ENCODE measurements around the gene SNX8. TPM values are rescaled to one million over a fixed set of nuclear protein-coding genes. Genes with fewer than 3 reads are reported as not detected.

Gene SNX8
- polyA plus RNA-seq, 2 of the 4 experiments (the other 2 are of a cell fraction) = 21.2 to 36.3 TPM

DNA sequence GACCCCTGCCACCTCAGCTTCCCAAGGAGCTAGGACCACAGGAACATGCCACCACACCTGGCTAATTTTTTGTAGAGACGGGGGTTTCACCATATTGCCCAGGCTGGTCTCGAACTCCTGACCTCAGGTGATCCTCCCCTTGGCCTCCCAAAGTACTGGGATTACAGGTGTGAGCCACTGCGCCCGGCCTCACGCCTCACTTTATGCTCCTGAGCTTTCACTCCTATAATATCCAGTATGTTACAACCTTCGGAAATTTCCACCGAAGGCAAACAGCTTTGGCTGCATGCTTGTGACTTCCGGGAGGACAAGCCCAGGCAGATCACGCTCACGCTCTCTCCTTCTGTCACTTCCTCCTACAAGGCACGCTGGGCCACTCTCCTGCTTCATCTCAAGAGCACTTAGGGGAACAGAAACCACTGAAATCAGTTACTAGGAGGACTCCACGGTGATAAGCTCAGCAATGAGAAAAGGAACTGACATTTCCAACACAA lies 77.1 kb downstream of the SNX8 start:
- TF ChIP-seq HOXB5 (CRISPR knock-in tag; IDR thresholded peaks at IDR 0.05) = no peak
- no peak for TF ChIP-seq EHF (CRISPR knock-in tag; IDR thresholded peaks at IDR 0.05)
- no peak for TF ChIP-seq FOXS1 (CRISPR knock-in tag; IDR thresholded peaks at IDR 0.05)
- FAIRE-seq (no peak), DNase-seq (ENCODE audit: low read depth in 1 of 2, low spot score in 1 of 2) (no peak), ATAC-seq (no peak)
- peak overlapping the region in 1 of 2 experiments; percentile 39; a peak in 2 of 6 replicates for H3K27ac ChIP-seq
- WGBS (ENCODE audit: missing lambda C conversion rate) = 94% methylated on average over 12 of the region's 12 CpGs
- ChIA-PET POLR2A (interaction anchor here (1.3 kb wide), 1 partner anchor 11 kb away, joined by 3 read pairs; no protein-coding TSS in a partner anchor), CTCF (interaction anchor here (0.6 to 1.3 kb wide), 3 partner anchors 11 to 67 kb away, joined by 3 to 4 read pairs (median 3); no protein-coding TSS in a partner anchor)
- no peak overlapping the region for H3K4me3 ChIP-seq
- H3K4me1 ChIP-seq = peaks cover 15% of the 10 kb centered on the region; the same call in 2 of the 3 replicates
- H3K4me2 ChIP-seq = no peak overlapping the region
- no peaks in the 10 kb centered on the region for H3K9me3 ChIP-seq

DNA sequence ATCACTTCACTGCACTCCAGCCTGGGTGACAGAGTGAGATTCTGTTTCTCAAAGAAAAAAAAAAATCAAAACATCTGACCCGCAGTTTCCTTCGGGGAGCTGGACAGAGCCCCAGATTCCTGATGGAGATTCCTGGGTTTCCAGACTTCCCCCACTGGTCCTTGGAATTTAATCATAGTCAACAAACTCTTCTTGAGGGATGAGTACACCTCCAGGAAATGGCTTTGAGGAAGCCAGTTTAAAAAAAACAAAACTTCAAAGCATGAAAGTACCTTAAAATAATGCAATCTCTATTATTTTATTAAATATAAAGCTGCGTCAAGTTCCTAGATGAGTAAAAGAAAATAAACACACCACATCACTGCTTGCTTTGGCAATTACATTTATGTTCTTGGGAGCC lies 80.3 kb downstream of the SNX8 start:
- ATAC-seq = no peak
- H3K4me3 ChIP-seq = no peak overlapping the region
- no peak for TF ChIP-seq HEYL (CRISPR knock-in tag; IDR thresholded peaks at IDR 0.05)
- no peak for TF ChIP-seq ZSCAN20 (CRISPR knock-in tag; IDR thresholded peaks at IDR 0.05)
- TF ChIP-seq, protein P1, sequence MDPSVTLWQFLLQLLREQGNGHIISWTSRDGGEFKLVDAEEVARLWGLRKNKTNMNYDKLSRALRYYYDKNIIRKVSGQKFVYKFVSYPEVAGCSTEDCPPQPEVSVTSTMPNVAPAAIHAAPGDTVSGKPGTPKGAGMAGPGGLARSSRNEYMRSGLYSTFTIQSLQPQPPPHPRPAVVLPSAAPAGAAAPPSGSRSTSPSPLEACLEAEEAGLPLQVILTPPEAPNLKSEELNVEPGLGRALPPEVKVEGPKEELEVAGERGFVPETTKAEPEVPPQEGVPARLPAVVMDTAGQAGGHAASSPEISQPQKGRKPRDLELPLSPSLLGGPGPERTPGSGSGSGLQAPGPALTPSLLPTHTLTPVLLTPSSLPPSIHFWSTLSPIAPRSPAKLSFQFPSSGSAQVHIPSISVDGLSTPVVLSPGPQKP (IDR thresholded peaks at IDR 0.05; ENCODE audit: low read depth, low read length) = no peak
- no peak for TF ChIP-seq BHLHE40 (IDR thresholded peaks at IDR 0.05; ENCODE audit: low read depth, low read length)
- no peak for TF ChIP-seq FOSL2 (IDR thresholded peaks at IDR 0.05)
- no peak for TF ChIP-seq FOSL2 (CRISPR knock-in tag; IDR thresholded peaks at IDR 0.05)
- TF ChIP-seq CEBPB (IDR thresholded peaks at IDR 0.05) = no peak
- TF ChIP-seq SREBF2 (IDR thresholded peaks at IDR 0.05) = no peak
- TF ChIP-seq ZFP36 (IDR thresholded peaks at IDR 0.05; ENCODE audit: borderline replicate concordance, partially characterized antibody) = no peak
- ChIA-PET CTCF (interaction anchor here (0.7 to 2.9 kb wide), 3 partner anchors 12 to 570 kb away, joined by 3 to 6 read pairs (median 4); no protein-coding TSS in a partner anchor), POLR2A (interaction anchor here (0.7 kb wide), 1 partner anchor 8 kb away, joined by 3 read pairs; the partner anchor contains the start of genes MRM2 and NUDT1)
- no peak overlapping the region for H3K27ac ChIP-seq
- no peak for FAIRE-seq
- H3K4me2 ChIP-seq = no peak overlapping the region; the same call in 2 of the 3 replicates
- WGBS (ENCODE audit: missing lambda C conversion rate) = 82% methylated on average over 3 of the region's 3 CpGs
- H3K9me3 ChIP-seq = no peaks in the 10 kb centered on the region
- DNase-seq (ENCODE audit: low read depth in 1 of 2, low spot score in 1 of 2) = no peak
- H3K4me1 ChIP-seq = peaks cover 17% of the 10 kb centered on the region; the same call in 2 of the 3 replicates

DNA sequence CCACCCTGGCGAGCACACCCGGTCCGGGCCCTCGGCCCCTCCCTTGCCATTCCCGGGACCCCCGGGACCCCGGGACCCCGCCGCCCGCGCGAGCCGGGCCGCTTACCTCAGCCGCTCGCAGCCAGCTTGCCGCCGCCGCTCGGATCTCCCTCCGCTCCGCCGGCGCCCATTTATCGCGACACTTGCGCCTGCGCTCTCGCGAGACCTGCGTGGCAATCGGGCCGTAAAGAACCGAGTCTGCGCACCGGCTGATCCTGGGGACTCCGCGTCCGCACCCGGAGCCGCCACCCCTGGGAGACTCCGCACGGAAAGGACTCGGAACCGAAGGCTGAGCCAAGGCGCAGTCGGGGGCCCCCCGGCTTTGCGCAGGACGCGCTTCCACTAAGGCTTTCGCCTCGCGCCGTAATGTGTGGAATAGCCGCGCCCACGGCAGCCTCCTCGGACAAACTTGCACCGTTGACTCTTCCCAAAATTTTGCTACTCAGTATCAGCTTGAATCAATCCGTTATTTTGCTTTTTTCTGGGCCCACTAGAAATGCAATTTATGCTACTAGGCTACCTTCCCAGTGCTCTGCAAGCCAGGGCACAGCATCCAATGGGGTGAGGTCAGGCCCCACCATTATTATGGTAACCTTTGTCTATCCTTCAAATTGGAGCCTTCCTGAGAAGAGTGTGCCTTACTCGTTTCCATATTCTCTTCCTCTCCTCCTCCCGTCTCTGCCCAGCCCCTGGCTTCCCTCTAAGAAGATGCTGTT lies 81.3 kb downstream of the SNX8 start, which contains the start of gene MAD1L1:
MAD1L1 (minus strand) TSS at position 180 of the 755 bp plus-strand sequence. CDS start 2,812 bp downstream, outside the sequence.
- peak within 1 kb of the TSS; percentile 92 to 97 for H3K27ac ChIP-seq
- peak; percentile 87 to 90 for DNase-seq (ENCODE audit: low read depth in 1 of 2, low spot score in 1 of 2)
- peak within 1 kb of the TSS; percentile 96 for H3K4me3 ChIP-seq
- H3K9me3 ChIP-seq = no peaks in the 10 kb centered on the region
- peaks cover 17% of the 10 kb centered on the region; the same call in 2 of the 3 replicates for H3K4me1 ChIP-seq
- H3K4me2 ChIP-seq = peak within 1 kb of the TSS; percentile 81
- POLR2A ChIA-PET = interaction anchor here (1.0 to 1.7 kb wide), 2 partner anchors 9 to 57 kb away, joined by 3 to 8 read pairs; partner anchors contain the start of genes MRM2 and NUDT1
- under 1% methylated on average over 12 of the region's 63 CpGs for WGBS (ENCODE audit: missing lambda C conversion rate)
- no peak for FAIRE-seq
- CTCF ChIA-PET = interaction anchor here (0.7 to 1.1 kb wide), 3 partner anchors 13 to 72 kb away, joined by 3 read pairs; no protein-coding TSS in a partner anchor
- ATAC-seq = peak; percentile 90 to 96
- no peak for TF ChIP-seq ESRRA (IDR thresholded peaks at IDR 0.05; ENCODE audit: borderline replicate concordance, low read length)
- TF ChIP-seq TP53 (CRISPR knock-in tag; IDR thresholded peaks at IDR 0.05) = no peak
- peak; percentile 35 to 64; a peak in 3 of 5 replicates for TF ChIP-seq JUN (IDR thresholded peaks at IDR 0.05)
- no peak for TF ChIP-seq SREBF2 (IDR thresholded peaks at IDR 0.05)
- TF ChIP-seq, protein P2, sequence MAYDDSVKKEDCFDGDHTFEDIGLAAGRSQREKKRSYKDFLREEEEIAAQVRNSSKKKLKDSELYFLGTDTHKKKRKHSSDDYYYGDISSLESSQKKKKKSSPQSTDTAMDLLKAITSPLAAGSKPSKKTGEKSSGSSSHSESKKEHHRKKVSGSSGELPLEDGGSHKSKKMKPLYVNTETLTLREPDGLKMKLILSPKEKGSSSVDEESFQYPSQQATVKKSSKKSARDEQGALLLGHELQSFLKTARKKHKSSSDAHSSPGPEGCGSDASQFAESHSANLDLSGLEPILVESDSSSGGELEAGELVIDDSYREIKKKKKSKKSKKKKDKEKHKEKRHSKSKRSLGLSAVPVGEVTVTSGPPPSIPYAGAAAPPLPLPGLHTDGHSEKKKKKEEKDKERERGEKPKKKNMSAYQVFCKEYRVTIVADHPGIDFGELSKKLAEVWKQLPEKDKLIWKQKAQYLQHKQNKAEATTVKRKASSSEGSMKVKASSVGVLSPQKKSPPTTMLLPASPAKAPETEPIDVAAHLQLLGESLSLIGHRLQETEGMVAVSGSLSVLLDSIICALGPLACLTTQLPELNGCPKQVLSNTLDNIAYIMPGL (CRISPR knock-in tag; IDR thresholded peaks at IDR 0.05; ENCODE audit: borderline replicate concordance) = peak; percentile 51; the same call in 1 of the 2 replicates
- TF ChIP-seq CBX8 (IDR thresholded peaks at IDR 0.05) = no peak
- TF ChIP-seq PHF8 (IDR thresholded peaks at IDR 0.05; ENCODE audit: borderline replicate concordance, low read depth) = peak; percentile 50; the same call in 1 of the 2 replicates
- TF ChIP-seq EHMT2 (IDR thresholded peaks at IDR 0.05; ENCODE audit: low read depth) = no peak
- no peak for TF ChIP-seq POLR2AphosphoS2 (conservative IDR thresholded peaks at IDR 0.05; ENCODE audit: low read length)
- no peak for TF ChIP-seq NFE2L2 (conservative IDR thresholded peaks at IDR 0.05; ENCODE audit: low read length)
- TF ChIP-seq KDM1A (IDR thresholded peaks at IDR 0.05; ENCODE audit: low read depth) = peak; percentile 95
- no peak for TF ChIP-seq BHLHE40 (IDR thresholded peaks at IDR 0.05; ENCODE audit: low read depth, low read length)
- TF ChIP-seq, protein P3, sequence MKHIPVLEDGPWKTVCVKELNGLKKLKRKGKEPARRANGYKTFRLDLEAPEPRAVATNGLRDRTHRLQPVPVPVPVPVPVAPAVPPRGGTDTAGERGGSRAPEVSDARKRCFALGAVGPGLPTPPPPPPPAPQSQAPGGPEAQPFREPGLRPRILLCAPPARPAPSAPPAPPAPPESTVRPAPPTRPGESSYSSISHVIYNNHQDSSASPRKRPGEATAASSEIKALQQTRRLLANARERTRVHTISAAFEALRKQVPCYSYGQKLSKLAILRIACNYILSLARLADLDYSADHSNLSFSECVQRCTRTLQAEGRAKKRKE (CRISPR knock-in tag; IDR thresholded peaks at IDR 0.05; ENCODE audit: low read depth) = no peak
- TF ChIP-seq, protein P4, sequence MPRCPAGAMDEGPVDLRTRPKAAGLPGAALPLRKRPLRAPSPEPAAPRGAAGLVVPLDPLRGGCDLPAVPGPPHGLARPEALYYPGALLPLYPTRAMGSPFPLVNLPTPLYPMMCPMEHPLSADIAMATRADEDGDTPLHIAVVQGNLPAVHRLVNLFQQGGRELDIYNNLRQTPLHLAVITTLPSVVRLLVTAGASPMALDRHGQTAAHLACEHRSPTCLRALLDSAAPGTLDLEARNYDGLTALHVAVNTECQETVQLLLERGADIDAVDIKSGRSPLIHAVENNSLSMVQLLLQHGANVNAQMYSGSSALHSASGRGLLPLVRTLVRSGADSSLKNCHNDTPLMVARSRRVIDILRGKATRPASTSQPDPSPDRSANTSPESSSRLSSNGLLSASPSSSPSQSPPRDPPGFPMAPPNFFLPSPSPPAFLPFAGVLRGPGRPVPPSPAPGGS (IDR thresholded peaks at IDR 0.05) = 0 out of 3 replicates have a peak, but pooled peaks have one; percentile 54
- TF ChIP-seq, protein P5, sequence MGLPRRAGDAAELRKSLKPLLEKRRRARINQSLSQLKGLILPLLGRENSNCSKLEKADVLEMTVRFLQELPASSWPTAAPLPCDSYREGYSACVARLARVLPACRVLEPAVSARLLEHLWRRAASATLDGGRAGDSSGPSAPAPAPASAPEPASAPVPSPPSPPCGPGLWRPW (IDR thresholded peaks at IDR 0.05) = no peak
- no peak for TF ChIP-seq ZNF302 (CRISPR knock-in tag; IDR thresholded peaks at IDR 0.05)

All from A549 (cell line).